ENCODE results near the gene TYW3. TPM values are rescaled to one million over a fixed set of nuclear protein-coding genes. Genes with fewer than 3 reads are reported as not detected.

The TYW3 gene
- total and polyA plus RNA-seq, 2 of the 13 experiments (the other 11 are each of a cell fraction or from before 2014, with no cell fraction given), result 17.6 to 45.8 TPM

GRCh38 chr1:74732960-74733603, at the start of gene TYW3, which contains the start of gene CRYZ (continued):
- 0 out of 2 replicates have a peak, but pooled peaks have one; percentile 47 for TF ChIP-seq ZFP82 (CRISPR knock-in tag; IDR thresholded peaks at IDR 0.05; ENCODE audit: borderline replicate concordance)
- TF ChIP-seq, protein P1, sequence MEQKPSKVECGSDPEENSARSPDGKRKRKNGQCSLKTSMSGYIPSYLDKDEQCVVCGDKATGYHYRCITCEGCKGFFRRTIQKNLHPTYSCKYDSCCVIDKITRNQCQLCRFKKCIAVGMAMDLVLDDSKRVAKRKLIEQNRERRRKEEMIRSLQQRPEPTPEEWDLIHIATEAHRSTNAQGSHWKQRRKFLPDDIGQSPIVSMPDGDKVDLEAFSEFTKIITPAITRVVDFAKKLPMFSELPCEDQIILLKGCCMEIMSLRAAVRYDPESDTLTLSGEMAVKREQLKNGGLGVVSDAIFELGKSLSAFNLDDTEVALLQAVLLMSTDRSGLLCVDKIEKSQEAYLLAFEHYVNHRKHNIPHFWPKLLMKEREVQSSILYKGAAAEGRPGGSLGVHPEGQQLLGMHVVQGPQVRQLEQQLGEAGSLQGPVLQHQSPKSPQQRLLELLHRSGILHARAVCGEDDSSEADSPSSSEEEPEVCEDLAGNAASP (CRISPR knock-in tag; IDR thresholded peaks at IDR 0.05; ENCODE audit: borderline replicate concordance), result peak; percentile 70
- TF ChIP-seq ZNF652 (CRISPR knock-in tag; IDR thresholded peaks at IDR 0.05; ENCODE audit: borderline replicate concordance, low read depth), result 0 out of 2 replicates have a peak, but pooled peaks have one; percentile 51
- TF ChIP-seq ZNF430 (CRISPR knock-in tag; IDR thresholded peaks at IDR 0.05), result no peak
- peak; percentile 91 for TF ChIP-seq KDM5A (IDR thresholded peaks at IDR 0.05; ENCODE audit: borderline replicate concordance, low read length)
- TF ChIP-seq SAFB2 (CRISPR knock-in tag; IDR thresholded peaks at IDR 0.05; ENCODE audit: borderline replicate concordance, low read depth), result peak; percentile 60; the same call in 1 of the 2 replicates
- TF ChIP-seq, protein P2, sequence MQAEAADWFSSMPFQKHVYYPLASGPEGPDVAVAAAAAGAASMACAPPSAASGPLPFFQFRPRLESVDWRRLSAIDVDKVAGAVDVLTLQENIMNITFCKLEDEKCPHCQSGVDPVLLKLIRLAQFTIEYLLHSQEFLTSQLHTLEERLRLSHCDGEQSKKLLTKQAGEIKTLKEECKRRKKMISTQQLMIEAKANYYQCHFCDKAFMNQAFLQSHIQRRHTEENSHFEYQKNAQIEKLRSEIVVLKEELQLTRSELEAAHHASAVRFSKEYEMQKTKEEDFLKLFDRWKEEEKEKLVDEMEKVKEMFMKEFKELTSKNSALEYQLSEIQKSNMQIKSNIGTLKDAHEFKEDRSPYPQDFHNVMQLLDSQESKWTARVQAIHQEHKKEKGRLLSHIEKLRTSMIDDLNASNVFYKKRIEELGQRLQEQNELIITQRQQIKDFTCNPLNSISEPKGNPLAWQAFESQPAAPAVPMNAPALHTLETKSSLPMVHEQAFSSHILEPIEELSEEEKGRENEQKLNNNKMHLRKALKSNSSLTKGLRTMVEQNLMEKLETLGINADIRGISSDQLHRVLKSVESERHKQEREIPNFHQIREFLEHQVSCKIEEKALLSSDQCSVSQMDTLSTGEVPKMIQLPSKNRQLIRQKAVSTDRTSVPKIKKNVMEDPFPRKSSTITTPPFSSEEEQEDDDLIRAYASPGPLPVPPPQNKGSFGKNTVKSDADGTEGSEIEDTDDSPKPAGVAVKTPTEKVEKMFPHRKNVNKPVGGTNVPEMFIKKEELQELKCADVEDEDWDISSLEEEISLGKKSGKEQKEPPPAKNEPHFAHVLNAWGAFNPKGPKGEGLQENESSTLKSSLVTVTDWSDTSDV (CRISPR knock-in tag; IDR thresholded peaks at IDR 0.05), result peak; percentile 47; the same call in 1 of the 2 replicates
- TF ChIP-seq ETV5 (CRISPR knock-in tag; IDR thresholded peaks at IDR 0.05; ENCODE audit: borderline replicate concordance), result peak; percentile 62; the same call in 1 of the 2 replicates
- peak; percentile 92; the same call in 1 of the 2 replicates for TF ChIP-seq ZNF441 (CRISPR knock-in tag; IDR thresholded peaks at IDR 0.05; ENCODE audit: borderline replicate concordance)
- TF ChIP-seq ZBTB1 (CRISPR knock-in tag; IDR thresholded peaks at IDR 0.05; ENCODE audit: borderline replicate concordance), result no peak
- peak; percentile 77 for TF ChIP-seq SIN3B (IDR thresholded peaks at IDR 0.05; ENCODE audit: low read length)
- TF ChIP-seq ZFP1 (CRISPR knock-in tag; IDR thresholded peaks at IDR 0.05), result peak; percentile 39; the same call in 1 of the 2 replicates
- peak; percentile 68 for TF ChIP-seq TFDP1 (CRISPR knock-in tag; IDR thresholded peaks at IDR 0.05; ENCODE audit: borderline replicate concordance)
- peak; percentile 90 for TF ChIP-seq SAP130 (CRISPR knock-in tag; IDR thresholded peaks at IDR 0.05; ENCODE audit: low read depth)
- TF ChIP-seq ZBTB37 (CRISPR knock-in tag; IDR thresholded peaks at IDR 0.05), result no peak
- 0 out of 2 replicates have a peak, but pooled peaks have one; percentile 45 for TF ChIP-seq ZNF879 (CRISPR knock-in tag; IDR thresholded peaks at IDR 0.05)
- TF ChIP-seq ZNF546 (CRISPR knock-in tag; conservative IDR thresholded peaks at IDR 0.05), result no peak
- peak; percentile 92 for TF ChIP-seq ZBTB25 (CRISPR knock-in tag; IDR thresholded peaks at IDR 0.05)
- TF ChIP-seq ZNF207 (IDR thresholded peaks at IDR 0.05; ENCODE audit: borderline replicate concordance), result no peak
- TF ChIP-seq ZNF768 (CRISPR knock-in tag; IDR thresholded peaks at IDR 0.05), result peak; percentile 21; the same call in 1 of the 2 replicates

Measured in HepG2 (cell line).